Stromal cell of bone marrow (primary cell): ENCODE measurements around the gene DNM2.
"Not testable (repeated sequence)": the region's sequence is repeated elsewhere in the genome, so short reads cannot be mapped to it uniquely, and the experiment has no call there.

Experiments
- DNase-seq: peaks from one replicate; pipeline ENCODE4 v3.0.0-alpha.2; 2012; ENCODE audit warnings: low read depth

Gene DNM2

GRCh38 chr19:10752913-10753704 is 35.2 kb downstream of the DNM2 start:
- DNase-seq: no peak

DNA sequence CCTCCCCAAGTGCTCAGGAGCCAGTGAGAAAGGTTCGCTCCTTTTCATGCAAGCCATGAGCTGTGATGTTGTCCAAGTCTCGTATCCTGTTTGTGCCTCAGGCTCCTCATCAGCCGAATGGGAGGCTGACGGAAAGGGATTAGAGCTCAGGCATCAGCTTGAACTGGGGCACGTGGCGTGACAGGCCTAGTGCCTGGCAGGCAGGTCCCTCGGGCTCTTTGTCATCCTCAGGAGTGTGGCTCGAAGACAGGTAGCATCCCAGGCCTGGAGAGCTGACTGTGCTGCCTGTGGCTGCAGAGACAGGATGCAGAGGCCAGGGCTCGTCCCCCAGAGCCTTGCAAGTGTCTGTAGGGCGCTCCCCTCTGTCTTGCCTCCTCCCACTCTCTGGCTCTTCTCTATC is 38.5 kb downstream of the DNM2 start:
- no peak for DNase-seq

DNA sequence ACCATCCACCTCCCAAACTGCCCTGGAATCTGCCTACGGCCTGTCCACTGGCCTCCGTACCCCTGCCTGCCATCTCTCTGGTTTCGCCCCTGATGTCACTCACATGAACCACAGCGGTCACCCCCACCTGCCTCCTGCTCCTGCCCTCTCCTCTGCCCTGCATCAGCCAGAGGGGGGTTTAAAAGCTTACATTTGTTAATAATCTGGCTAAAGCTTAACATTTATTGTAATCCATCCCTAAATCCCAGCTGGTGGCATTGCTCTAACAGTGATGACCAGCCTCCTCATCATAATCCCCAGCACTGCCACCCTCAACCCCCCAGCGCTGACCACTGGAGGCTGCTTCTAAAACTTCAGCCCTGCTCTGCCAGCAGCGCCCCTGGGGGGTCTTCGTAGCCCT is 38.9 kb downstream of the DNM2 start:
- DNase-seq: no peak

GRCh38 chr19:10758050-10758449 is 40.2 kb downstream of the DNM2 start:
- DNase-seq: not testable (repeated sequence)

DNA sequence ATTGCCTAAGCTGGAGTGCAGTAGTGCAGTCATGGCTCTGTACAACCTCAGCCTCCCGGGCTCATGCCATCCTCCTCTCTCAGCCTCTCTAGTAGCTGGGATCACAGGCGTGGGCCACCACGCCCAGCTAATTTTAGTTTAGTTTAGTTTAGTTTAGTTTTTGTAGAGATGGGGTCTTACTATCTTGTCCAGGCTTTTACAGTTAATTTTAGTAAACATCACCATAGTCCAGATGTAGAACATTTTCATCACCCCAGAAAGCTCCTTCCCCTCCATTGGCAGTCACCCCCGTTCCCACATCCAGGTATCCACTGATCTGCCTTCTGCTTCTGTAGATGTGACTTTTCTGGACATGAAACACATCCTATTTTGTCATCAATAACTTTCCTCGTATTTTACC is 41.1 kb downstream of the DNM2 start:
- DNase-seq: no peak

- no peak for DNase-seq
Observed at GRCh38 chr19:10760273-10760944, 42.5 kb downstream of the DNM2 start.

DNA sequence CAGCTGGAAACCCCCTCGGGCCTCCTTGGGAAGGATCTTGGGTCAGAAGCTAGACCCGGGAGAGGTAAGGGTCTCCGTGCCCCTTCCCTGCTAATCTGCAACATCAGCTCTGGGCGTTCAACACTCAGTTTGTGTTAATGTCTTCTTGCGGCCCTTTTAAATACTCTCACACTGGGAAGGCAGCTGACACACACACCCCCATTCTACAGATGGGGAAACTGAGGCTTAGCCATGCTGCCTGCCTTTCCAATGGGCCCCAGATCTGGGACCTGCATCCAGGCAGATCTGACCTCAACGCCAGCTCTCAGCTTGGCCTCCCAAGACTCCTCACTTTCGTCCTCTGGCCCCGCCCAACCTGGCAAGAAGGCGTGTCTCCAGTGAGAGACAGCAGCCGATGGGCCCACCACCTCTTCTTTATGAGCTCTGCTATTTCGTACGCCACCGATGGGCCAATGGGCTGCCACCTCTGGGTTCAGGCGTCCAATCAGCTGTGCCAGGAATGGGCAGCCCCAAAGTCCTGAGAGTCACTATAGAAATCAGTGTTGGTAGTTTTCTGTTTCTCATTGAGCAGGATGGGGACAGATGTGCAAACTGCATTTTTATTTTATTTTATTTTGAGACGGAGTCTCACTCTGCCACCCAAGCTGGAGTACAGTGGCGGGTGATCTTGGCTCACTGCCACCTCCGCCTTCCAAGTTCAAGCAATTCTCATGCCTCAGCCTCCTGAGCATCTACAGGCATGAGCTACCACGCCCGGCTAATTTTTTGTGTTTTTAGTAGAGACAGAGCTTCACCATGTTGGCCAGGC is 43.8 kb downstream of the DNM2 start:
- DNase-seq: no peak

DNA sequence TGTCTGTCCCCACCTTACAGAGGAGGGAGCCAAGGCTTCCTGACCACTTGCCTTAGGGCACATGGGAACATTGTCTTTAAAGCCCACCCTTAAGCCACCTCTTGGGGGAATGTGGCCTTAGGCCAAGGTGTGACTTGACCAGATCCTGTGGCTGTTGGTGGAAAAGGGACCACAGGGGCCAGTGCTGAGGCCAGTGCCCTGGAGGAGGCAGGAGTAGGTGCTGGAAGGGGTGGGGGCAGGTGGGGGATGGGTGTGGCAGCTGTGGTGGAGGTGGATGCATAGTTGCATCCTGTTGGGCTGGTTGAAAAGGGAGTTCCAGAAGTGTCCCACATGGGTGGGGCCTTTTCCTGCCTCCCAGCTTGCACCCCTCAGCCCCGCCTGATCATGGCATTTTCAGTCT is 44.8 kb downstream of the DNM2 start:
- DNase-seq: no peak

GRCh38 chr19:10763411-10763810 is 45.5 kb downstream of the DNM2 start:
- DNase-seq: no peak

DNA sequence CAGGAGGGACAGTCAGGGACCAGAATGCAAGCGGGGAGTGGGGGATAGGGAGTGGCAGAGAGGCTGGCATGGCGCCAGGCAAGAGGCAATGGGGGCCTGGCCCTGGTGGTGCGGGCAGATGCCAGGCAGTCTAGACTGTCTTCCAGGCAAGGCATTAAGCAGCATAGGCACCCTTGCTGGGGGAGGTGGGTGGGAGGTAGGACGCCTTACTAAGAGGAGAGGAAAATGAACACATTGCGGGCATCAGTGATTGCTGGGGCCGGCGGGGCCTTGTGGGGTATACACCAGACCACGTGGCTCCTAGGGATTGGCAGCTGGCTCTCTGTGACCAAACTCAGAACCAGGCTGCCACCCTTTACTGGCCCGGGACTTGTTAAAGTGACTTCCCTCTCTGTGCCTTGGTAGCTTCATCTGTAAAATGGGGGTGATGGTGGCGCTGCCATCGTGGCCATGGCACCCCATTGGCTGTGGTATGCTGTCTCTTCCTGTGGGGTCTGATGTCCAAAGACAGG is 46.0 kb downstream of the DNM2 start:
- DNase-seq: no peak

DNA sequence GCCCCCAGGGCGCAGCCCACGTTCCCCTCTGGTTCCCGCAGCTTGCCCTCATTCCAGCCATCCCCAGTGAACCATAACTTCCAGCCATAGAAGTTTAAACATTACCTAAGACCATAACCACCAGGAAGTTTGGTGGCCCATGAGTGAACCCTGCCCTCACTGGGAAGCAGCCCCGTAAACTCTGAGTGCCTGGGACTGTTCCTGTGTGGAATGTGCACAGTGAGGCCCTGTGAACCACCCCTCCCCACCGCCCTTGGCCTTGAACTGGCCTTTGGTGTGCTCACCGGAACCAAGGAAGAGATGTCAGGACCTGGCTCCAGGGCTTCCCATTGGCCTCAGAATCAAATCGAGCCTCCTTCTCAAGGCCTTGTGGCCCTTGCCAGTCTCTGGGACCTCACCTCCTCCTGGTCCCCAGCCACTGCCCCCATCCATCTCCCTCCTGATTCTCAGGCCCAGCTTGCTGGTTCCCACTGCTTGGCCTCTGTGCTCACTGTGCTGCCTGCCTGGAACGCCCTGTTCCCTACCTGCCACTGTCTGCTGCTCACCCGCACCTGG is 46.5 kb downstream of the DNM2 start:
- no peak for DNase-seq

- no peak for DNase-seq
Observed at GRCh38 chr19:10766049-10766623, 48.3 kb downstream of the DNM2 start.

GRCh38 chr19:10766671-10767201 is 48.9 kb downstream of the DNM2 start:
- no peak for DNase-seq

GRCh38 chr19:10767726-10768125 is 49.8 kb downstream of the DNM2 start:
- no peak for DNase-seq

DNA sequence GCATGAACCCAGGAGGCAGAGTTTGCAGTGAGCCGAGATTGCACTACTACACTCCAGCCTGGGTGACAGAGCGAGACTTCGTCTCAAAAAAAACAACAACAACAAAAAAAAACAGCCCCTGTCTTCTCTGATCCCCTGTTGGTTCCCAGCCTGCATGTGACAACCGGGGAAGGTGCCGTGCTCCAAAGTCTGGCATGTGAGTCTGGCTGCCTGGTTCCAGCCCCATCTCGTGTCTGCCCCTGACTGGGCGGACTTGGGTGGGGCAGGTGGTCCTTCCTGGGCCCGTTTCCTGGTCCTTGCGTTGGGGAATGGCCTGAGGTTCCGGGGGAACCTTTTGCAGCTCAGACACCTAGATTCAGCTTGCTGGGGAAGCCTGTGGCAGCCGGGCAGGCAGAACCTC is 50.5 kb downstream of the DNM2 start:
- DNase-seq: no peak

GRCh38 chr19:10768936-10769335 is 51.1 kb downstream of the DNM2 start:
- DNase-seq: no peak

DNA sequence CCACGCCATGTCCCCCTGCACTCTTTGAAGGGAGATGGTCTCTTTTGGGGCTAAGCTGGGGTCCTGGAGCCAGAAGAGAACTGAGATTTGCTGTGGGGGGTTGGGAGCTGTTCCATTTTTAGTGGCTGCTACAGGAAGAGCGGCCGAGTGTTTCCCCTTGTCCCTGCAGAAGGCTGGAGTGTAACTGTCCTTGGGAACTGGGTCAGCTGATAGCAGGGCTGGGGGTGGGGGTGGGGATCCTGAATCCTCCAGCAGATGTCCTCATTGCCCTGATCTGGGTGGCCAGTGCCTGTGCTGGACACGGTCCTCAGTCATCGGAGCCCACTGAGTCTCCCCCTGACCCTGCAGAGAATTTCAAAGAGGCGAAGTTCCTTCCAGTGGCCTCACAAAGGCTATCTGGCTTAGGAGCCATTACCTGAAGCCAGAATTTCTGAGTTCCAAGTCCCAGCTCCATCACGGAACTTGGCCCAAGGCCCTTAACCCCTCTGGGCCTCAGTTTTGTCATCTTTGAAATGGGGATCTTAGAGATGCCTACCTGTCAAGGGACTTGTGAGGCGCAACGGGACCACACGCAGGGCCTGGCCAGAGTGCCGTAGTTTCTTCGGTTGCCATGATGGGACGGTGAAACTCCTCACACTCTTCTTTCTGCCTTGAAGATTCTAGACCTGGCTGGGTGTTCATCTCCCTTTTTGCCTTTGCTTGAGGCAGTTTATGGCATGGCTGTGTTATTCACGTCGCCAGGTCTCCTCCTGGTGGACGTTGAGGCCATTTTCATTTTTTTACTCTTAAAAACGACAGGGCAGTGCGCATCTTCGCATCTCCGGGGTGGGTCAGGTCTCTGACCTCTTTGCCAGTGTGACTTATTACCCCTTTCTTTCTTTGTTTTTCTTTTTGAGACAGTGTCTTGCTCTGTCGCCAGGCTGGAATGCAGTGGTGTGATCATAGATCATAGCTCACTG is 51.9 kb downstream of the DNM2 start:
- no peak for DNase-seq

DNA sequence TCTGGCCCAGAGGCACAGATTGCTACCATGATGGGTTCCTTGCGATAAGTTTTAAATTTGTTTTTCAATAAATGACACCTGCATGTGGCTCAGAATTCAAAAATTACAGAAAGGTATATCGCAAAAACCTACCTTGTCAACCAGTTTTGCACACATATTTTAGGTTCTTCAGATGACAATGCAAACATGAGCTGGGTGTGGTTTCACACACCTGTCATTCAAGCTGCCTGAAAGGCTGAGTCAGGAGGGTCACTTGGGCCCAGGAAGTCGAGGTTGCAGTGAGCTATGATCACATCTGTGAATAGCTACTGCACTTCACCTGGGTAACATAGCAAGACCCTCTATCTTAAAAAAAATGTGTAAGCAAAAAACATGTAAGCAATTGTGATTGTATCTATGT is 56.1 kb downstream of the DNM2 start:
- DNase-seq: no peak

DNA sequence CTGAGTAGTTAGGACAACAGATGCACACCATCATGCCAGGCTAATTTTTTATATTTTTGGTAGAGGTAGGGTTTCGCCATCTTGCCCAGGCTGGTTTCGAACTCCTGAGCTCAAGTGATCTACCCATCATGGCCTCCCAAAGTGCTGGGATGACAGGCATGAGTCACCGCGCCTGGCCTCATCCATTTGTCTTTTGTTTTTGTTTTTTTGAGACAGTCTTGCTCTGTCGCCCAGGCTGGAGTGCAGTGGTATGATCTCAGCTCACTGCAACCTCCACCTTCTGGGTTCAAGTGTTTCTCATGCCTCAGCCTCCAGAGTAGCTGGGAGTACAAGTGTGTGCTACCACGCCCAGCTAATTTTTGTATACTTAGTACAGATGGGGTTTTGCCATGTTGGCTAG is 57.0 kb downstream of the DNM2 start:
- DNase-seq: no peak

- DNase-seq: no peak
Observed at GRCh38 chr19:10776900-10777650, 59.2 kb downstream of the DNM2 start.
